Retinal pigment epithelial cell (primary cell): ENCODE data around the gene C1orf198.
A peak's percentile ranks its signal among the peaks of the same experiment; 100 is the strongest.

ENCODE experiments used
- DNase-seq: peaks from one replicate; pipeline ENCODE4 v3.0.0-alpha.2; 2010; ENCODE audit warnings: low read depth
- H3K4me3 ChIP-seq: 2 replicates; pipeline ENCODE4 v1.5.1; 2011; ENCODE audit warnings: mild to moderate bottlenecking, low read length, control low read depth, moderate library complexity
- TF ChIP-seq, protein P1 (sequence below): conservative IDR thresholded peaks from 2 replicates; pipeline ENCODE4 v1.5.1; 2011; ENCODE audit warnings: low read depth, low read length, control low read depth, inconsistent platforms

The C1orf198 gene

DNA sequence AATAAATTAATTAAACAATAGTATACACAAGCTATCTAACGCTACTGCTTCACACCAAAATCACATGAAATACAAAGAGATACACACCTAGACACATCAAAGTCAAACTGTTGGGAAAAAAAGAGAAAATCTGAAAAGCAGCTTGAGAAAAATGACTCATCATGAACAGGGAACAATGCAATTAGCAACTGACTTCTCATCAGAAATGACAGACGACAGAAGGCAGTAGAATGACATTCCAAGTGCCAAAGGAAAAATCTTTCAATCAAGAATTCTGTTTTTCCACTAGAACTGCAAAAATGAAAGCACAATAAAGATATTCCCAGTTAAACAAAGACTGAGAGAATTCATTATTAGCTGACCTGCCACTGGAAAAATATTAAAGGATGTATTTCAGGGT lies 63.9 kb downstream of the C1orf198 start:
- H3K4me3 ChIP-seq: no peak overlapping the region
- DNase-seq: no peak
- TF ChIP-seq, protein P1, sequence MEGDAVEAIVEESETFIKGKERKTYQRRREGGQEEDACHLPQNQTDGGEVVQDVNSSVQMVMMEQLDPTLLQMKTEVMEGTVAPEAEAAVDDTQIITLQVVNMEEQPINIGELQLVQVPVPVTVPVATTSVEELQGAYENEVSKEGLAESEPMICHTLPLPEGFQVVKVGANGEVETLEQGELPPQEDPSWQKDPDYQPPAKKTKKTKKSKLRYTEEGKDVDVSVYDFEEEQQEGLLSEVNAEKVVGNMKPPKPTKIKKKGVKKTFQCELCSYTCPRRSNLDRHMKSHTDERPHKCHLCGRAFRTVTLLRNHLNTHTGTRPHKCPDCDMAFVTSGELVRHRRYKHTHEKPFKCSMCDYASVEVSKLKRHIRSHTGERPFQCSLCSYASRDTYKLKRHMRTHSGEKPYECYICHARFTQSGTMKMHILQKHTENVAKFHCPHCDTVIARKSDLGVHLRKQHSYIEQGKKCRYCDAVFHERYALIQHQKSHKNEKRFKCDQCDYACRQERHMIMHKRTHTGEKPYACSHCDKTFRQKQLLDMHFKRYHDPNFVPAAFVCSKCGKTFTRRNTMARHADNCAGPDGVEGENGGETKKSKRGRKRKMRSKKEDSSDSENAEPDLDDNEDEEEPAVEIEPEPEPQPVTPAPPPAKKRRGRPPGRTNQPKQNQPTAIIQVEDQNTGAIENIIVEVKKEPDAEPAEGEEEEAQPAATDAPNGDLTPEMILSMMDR: no peak

DNA sequence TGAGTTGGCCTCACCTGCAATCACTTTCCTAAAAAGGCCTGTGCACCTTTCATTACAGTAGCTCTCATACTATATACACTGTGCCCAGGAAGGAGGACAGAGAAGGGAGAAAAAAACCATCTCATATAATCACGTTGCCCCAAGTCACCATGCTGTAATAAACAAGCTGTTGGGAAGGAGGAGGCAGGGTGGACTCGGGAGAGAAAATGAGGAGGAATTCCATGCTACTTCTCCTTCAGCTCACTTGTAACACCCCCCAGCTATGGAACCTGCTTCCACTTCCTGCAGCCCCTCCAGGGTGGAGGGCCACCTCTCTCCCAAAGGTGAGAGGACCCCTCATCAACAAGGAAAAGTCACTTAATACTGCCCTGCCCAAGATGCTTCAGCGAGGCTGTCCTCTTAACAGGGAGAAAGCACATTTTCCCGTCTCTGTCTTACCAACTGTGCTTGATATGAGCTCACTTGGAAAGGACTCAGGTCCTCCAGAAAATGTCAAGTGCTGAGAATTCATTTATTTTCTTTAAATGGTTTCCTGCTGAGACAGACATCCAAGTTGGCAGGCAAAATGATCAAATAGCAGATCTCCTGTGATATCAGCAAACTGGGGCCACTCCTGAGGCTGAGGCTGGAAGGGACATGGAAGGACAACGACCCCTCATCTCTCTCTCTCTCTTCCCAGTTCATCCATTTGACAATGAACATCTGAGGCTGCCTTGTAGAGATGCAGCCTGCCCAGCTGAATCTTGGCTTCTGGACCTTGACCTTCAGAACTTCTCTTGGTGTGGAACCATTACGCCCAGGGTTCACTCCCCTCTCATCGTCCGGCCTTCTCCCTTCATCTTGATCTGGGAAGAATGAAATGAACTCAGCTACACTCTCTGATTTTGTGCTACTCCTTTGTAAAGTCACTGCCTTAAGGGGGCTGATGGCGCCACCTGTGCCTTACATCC lies 67.2 kb downstream of the C1orf198 start:
- TF ChIP-seq, protein P1: no peak
- no peak overlapping the region for H3K4me3 ChIP-seq
- no peak for DNase-seq

DNA sequence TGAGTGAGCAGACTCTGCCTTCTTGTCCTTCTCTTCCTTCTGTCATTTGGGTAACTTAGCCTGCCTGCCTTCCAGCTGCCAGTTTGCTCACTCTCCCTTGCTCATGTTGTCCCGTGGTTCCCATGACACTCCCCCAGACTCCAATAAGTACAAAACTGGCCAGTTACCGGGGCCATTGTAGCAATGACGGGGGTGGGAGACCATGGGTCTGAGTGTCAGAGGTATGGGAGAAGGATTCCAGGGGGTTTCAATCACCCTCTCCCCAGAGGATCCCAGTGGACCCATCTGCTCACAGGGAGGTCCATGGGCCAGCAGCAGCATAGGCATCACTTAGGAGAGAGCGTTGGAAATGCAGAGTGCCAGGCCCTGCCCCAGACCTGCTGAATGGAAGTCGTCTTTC lies 69.8 kb downstream of the C1orf198 start:
- TF ChIP-seq, protein P1: peak; percentile 1
- no peak overlapping the region for H3K4me3 ChIP-seq
- DNase-seq: no peak

DNA sequence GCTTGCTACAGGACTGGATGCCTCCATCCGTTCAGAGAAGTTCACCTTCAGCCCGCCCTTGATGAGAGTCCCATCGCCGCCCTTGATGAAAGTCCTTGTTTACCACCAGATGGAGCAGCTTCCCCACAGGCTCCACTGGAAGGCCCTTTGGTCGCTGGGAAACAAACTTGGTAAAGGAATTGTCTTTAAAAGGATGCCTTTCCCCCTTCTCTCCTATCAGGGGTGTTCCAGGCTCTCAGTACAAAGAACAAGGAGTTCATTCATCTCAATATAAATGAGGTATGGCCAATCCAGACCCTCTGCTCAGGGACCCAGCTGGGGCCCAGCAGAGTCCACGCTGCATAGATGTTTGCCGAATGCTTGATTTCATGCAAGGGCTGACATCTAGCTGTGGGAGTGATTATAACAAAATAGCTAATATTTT lies 70.4 kb downstream of the C1orf198 start:
- peak; percentile 27 for DNase-seq
- TF ChIP-seq, protein P1: peak; percentile 83
- H3K4me3 ChIP-seq: no peak overlapping the region

DNA sequence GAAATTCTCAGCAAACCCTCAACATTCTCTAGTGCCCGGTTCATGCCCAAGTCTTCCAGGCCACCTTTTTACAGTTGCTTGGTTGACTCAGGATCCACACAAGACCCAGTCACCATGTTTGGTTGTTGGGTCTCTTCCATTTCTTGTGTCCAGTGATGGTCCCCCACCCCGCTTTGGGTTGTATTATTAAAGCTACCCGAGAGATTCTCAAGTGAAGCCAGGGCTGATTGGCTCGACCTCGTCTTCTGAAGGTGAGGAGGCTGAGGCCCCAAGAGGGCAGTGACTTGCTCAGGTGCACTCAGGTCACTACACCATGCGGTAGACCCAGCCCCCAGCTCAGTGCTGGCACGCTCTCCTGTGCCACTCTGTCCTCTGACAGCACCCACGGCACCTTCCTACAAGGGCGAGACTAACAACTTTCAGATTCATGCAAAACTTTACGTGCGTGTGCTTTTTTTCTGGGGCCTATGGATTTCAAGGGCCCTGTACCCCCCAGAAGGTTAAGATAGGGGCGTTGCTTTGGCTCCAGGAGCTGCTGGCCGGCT lies 70.9 kb downstream of the C1orf198 start:
- no peak for DNase-seq
- TF ChIP-seq, protein P1: no peak
- H3K4me3 ChIP-seq: no peak overlapping the region

DNA sequence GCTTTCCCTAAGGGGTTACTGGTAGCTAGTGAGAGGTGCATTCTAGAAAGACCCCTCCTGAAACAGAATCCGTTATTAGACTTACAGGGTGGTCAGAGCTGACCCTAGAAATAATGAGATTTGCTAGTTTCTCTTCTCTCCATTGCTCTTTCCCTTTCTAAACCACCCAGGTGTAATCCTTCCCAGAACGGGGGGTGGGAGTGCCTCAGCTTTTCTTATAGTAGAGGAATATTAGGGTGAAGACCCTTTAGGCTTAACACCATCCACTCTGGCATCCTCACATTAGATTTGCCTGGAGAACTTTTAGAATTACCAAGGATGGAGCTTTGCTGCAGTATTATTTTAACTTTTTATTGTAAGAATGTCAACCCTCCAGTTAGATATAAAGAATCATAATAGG lies 71.7 kb downstream of the C1orf198 start:
- DNase-seq: no peak
- H3K4me3 ChIP-seq: no peak overlapping the region
- TF ChIP-seq, protein P1: no peak
